ENCODE data around the gene ELOVL6. TPM values are rescaled to one million over a fixed set of nuclear protein-coding genes. Genes with fewer than 3 reads are reported as not detected.

The ELOVL6 gene
- total and polyA plus RNA-seq, 3 donors from 2014 or later = 1.3 to 3.5 (median 1.5) TPM

DNA sequence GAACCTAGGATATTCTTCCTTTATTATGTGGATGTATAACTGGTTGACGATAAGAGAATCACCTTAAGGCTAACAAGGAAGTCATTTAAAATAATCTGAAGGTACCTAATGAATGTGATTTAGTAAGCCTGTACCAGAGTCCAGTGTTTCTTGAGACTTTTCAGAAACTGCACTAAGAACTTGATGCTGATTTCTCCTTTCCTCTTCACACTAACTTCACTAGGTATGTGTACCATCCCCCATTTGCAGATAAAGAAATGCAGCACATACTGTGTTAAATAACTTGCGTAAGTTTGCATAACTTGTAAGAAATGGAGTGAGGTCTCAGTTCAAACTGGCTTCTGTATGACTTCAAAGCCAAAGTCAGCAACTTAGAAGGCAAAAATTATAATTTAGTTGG, 63.3 kb downstream of the ELOVL6 start:
- Histone ChIP-seq H3K36me3 (ENCODE audit: low read depth, missing control alignments) (no peaks in the 10 kb centered on the region), H3K27me3 (no peaks in the 10 kb centered on the region), H3K27ac (no peak overlapping the region), H3K9me3 (no peaks in the 10 kb centered on the region), H3K4me3 (no peak overlapping the region), H3K4me1 (no peaks in the 10 kb centered on the region)
- DNase-seq = no peak
- 92 to 95% methylated on average over 2 of the region's 2 CpGs for WGBS, 2 donors
- TF ChIP-seq POLR2A (IDR thresholded peaks at IDR 0.05) = no peak
- intact Hi-C loops (cut with DNase I; ENCODE audit: low total_unique reads) = no loop called here

GRCh38 chr4:110134269-110134869, 64.0 kb downstream of the ELOVL6 start:
- Histone ChIP-seq H3K9me3 (no peaks in the 10 kb centered on the region), H3K4me3 (no peak overlapping the region), H3K36me3 (ENCODE audit: low read depth, missing control alignments) (no peaks in the 10 kb centered on the region), H3K4me1 (no peaks in the 10 kb centered on the region), H3K27me3 (no peaks in the 10 kb centered on the region), H3K27ac (no peak overlapping the region)
- 88 to 89% methylated on average over 3 of the region's 3 CpGs for WGBS, 2 donors
- no peak for DNase-seq
- no peak for TF ChIP-seq POLR2A (IDR thresholded peaks at IDR 0.05)
- TF ChIP-seq CTCF (IDR thresholded peaks at IDR 0.05) = no peak
- intact Hi-C loops (cut with DNase I; ENCODE audit: low total_unique reads) = no loop called here

- no peaks in the 10 kb centered on the region for H3K36me3 ChIP-seq (ENCODE audit: low read depth, missing control alignments)
Measured at GRCh38 chr4:110132816-110133719, 65.3 kb downstream of the ELOVL6 start.

DNA sequence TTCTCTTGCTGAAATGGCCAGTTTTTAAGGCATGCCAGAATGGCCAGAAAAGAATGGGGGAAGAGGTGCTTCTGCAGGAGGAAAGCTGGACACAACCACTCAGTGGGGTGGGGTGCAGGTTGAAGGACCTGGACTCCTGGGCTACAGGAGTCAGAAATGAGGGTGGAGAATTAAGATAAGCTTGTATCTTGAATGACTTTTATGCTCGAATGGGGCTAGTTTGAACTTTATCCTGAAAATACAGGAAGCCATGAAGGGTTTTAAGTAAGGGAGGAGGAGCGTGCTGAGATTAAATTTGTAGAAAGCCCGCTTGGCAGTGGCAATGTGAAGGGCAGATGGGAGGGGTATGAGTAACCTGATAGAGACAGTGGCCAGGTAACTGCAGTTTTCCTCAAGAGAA, 66.5 kb downstream of the ELOVL6 start:
- no peaks in the 10 kb centered on the region for H3K4me1 ChIP-seq
- no peaks in the 10 kb centered on the region for H3K9me3 ChIP-seq
- no peaks in the 10 kb centered on the region for H3K27me3 ChIP-seq
- WGBS, 2 donors = 78 to 82% methylated on average over 3 of the region's 3 CpGs
- no peak for TF ChIP-seq CTCF (IDR thresholded peaks at IDR 0.05)
- TF ChIP-seq POLR2A (IDR thresholded peaks at IDR 0.05) = no peak
- intact Hi-C loops (cut with DNase I; ENCODE audit: low total_unique reads) = no loop called here
- no peaks in the 10 kb centered on the region for H3K36me3 ChIP-seq (ENCODE audit: low read depth, missing control alignments)
- no peak overlapping the region for H3K4me3 ChIP-seq
- DNase-seq = no peak
- no peak overlapping the region for H3K27ac ChIP-seq

More at GRCh38 chr4:110132816-110133719, 65.3 kb downstream of the ELOVL6 start:
- Histone ChIP-seq H3K9me3 (no peaks in the 10 kb centered on the region), H3K4me1 (no peaks in the 10 kb centered on the region), H3K27me3 (no peaks in the 10 kb centered on the region), H3K27ac (no peak overlapping the region), H3K4me3 (no peak overlapping the region)
- no peak for DNase-seq
- intact Hi-C loops (cut with DNase I; ENCODE audit: low total_unique reads) = no loop called here
- TF ChIP-seq CTCF (IDR thresholded peaks at IDR 0.05) = no peak
- TF ChIP-seq POLR2A (IDR thresholded peaks at IDR 0.05) = no peak
- WGBS, 2 donors = 85 to 87% methylated on average over 6 of the region's 6 CpGs

- no peak for DNase-seq
- no peaks in the 10 kb centered on the region for H3K4me1 ChIP-seq
- no peak for TF ChIP-seq CTCF (IDR thresholded peaks at IDR 0.05)
Measured at GRCh38 chr4:110130576-110131358, 67.6 kb downstream of the ELOVL6 start.

More at GRCh38 chr4:110130576-110131358, 67.6 kb downstream of the ELOVL6 start:
- Histone ChIP-seq H3K36me3 (ENCODE audit: low read depth, missing control alignments) (no peaks in the 10 kb centered on the region), H3K4me3 (no peak overlapping the region), H3K9me3 (no peaks in the 10 kb centered on the region), H3K27ac (no peak overlapping the region), H3K27me3 (no peaks in the 10 kb centered on the region)
- WGBS, 2 donors = 87 to 94% methylated on average over 4 of the region's 4 CpGs
- intact Hi-C loops (cut with DNase I; ENCODE audit: low total_unique reads) = no loop called here

All from testis (tissue), 3 donors.